Osteocyte (in vitro differentiated cells): Measurements from ENCODE around the gene C1orf159. TPM values are rescaled to one million over a fixed set of nuclear protein-coding genes. Genes with fewer than 3 reads are reported as not detected.

Source experiments
- DNase-seq: peaks from one replicate; pipeline ENCODE4 v3.0.0; 2021; ENCODE audit warnings: mixed read lengths; ENCODE audit not compliant: unreplicated experiment; ENCODE audit errors: extremely low spot score
- H3K27ac Mint-ChIP-seq: one replicate; pipeline ENCODE4 v1.8.0; 2021; ENCODE audit warnings: mild to moderate bottlenecking, mixed read lengths; ENCODE audit not compliant: unreplicated experiment
- H3K27me3 Mint-ChIP-seq: one replicate; pipeline ENCODE4 v1.8.0; 2021; ENCODE audit warnings: mixed read lengths; ENCODE audit not compliant: unreplicated experiment
- H3K36me3 Mint-ChIP-seq: one replicate; pipeline ENCODE4 v1.8.0; 2021; ENCODE audit warnings: mixed read lengths; ENCODE audit not compliant: unreplicated experiment
- H3K4me1 Mint-ChIP-seq: one replicate; pipeline ENCODE4 v1.8.0; 2021; ENCODE audit warnings: mixed read lengths; ENCODE audit not compliant: unreplicated experiment
- H3K4me3 Mint-ChIP-seq: one replicate; pipeline ENCODE4 v1.8.0; 2021; ENCODE audit warnings: mild to moderate bottlenecking, moderate library complexity, mixed read lengths; ENCODE audit not compliant: unreplicated experiment
- H3K9me3 Mint-ChIP-seq: one replicate; pipeline ENCODE4 v1.8.0; 2021; ENCODE audit warnings: mixed read lengths; ENCODE audit not compliant: unreplicated experiment
- total RNA-seq: library from RNA; stranded (reverse); gene quantifications from 2 replicates; pipeline ENCODE4 v1.2.1, GENCODE V29; 2021
- TF ChIP-seq, protein P1 (sequence below): fragments of 200-600 bp; sonication (generic); IDR thresholded peaks from 2 replicates; pipeline ENCODE4 v1.5.0; 2021; ENCODE audit warnings: antibody characterized with exemption, mild to moderate bottlenecking, moderate library complexity

C1orf159 gene
- total RNA-seq, 1 donor from 2014 or later, result 16.9 TPM

DNA sequence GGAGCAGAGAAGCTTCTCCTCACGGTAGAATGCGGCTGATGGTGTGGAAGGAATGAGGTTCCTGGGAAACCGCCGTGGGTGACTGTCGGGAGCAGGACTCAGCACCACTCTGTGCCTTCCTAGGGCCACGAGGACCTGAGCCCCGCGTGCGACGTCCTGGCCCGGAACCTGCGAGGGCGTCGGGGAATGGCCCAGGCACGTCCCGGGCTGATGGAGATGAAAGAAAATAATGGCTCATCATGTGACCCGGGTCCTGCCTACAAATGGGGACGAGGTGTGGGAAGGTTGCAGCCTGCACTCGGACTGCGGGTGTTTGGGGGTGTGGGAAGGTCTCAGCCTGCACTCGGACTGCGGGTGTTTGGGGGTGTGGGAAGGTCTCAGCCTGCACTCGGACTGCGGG lies 32.7 kb upstream of the C1orf159 start:
- no peak overlapping the region for H3K4me3 Mint-ChIP-seq
- peaks cover 3% of the 10 kb centered on the region for H3K4me1 Mint-ChIP-seq
- peaks cover 2% of the 10 kb centered on the region for H3K27me3 Mint-ChIP-seq
- no peaks in the 10 kb centered on the region for H3K36me3 Mint-ChIP-seq
- TF ChIP-seq, protein P1, sequence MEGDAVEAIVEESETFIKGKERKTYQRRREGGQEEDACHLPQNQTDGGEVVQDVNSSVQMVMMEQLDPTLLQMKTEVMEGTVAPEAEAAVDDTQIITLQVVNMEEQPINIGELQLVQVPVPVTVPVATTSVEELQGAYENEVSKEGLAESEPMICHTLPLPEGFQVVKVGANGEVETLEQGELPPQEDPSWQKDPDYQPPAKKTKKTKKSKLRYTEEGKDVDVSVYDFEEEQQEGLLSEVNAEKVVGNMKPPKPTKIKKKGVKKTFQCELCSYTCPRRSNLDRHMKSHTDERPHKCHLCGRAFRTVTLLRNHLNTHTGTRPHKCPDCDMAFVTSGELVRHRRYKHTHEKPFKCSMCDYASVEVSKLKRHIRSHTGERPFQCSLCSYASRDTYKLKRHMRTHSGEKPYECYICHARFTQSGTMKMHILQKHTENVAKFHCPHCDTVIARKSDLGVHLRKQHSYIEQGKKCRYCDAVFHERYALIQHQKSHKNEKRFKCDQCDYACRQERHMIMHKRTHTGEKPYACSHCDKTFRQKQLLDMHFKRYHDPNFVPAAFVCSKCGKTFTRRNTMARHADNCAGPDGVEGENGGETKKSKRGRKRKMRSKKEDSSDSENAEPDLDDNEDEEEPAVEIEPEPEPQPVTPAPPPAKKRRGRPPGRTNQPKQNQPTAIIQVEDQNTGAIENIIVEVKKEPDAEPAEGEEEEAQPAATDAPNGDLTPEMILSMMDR, result no peak
- no peak overlapping the region for H3K27ac Mint-ChIP-seq
- DNase-seq, result no peak
- H3K9me3 Mint-ChIP-seq, result peaks cover 12% of the 10 kb centered on the region

DNA sequence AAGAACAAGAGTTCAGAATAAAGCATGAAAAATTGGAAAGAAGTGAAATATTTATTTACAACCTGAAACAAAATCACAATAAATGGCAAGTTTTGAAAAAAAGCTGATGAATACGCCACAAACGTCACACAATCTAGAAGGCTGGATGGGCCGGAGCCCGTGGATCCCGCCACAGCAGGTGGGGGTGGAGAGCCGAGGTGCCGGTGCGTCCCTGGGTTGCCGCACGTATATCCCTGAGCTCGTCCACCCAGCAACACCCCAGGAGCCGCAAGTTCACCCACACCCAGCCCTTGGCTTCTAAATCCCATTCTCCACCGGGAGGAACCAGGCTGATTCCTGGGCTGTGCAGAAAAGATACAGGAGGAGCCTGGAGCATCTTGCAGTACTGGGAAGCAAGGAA lies 32.2 kb upstream of the C1orf159 start:
- no peak overlapping the region for H3K4me3 Mint-ChIP-seq
- TF ChIP-seq, protein P1, result no peak
- DNase-seq, result no peak
- H3K27ac Mint-ChIP-seq, result no peak overlapping the region
- H3K27me3 Mint-ChIP-seq, result peaks cover 2% of the 10 kb centered on the region
- no peaks in the 10 kb centered on the region for H3K36me3 Mint-ChIP-seq
- peaks cover 7% of the 10 kb centered on the region for H3K9me3 Mint-ChIP-seq
- H3K4me1 Mint-ChIP-seq, result peaks cover 3% of the 10 kb centered on the region

DNA sequence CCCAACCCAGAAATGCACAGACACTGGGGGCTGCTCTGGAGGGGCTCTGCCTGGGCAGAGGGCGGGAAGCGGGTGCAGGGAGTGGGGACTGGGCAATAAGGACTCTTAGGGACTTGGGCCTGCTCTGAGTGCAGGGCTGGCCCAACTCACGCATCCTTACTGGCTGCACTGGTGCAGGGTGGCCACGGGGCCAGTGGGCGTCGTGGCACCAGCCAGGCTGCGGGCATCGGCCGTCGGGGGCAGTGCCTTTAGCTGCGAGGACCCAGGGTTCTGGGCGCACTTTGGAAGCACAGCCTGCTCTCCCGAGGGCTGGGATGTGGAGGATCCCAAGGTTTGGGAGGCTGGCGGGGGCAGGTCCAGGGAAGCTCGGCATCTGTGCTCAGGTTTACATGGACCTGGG lies 30.7 kb upstream of the C1orf159 start:
- no peak for DNase-seq
- H3K9me3 Mint-ChIP-seq, result no peaks in the 10 kb centered on the region
- no peak overlapping the region for H3K4me3 Mint-ChIP-seq
- H3K27me3 Mint-ChIP-seq, result peaks cover 2% of the 10 kb centered on the region
- H3K4me1 Mint-ChIP-seq, result peaks cover 3% of the 10 kb centered on the region
- TF ChIP-seq, protein P1, result no peak
- H3K27ac Mint-ChIP-seq, result no peak overlapping the region
- no peaks in the 10 kb centered on the region for H3K36me3 Mint-ChIP-seq

DNA sequence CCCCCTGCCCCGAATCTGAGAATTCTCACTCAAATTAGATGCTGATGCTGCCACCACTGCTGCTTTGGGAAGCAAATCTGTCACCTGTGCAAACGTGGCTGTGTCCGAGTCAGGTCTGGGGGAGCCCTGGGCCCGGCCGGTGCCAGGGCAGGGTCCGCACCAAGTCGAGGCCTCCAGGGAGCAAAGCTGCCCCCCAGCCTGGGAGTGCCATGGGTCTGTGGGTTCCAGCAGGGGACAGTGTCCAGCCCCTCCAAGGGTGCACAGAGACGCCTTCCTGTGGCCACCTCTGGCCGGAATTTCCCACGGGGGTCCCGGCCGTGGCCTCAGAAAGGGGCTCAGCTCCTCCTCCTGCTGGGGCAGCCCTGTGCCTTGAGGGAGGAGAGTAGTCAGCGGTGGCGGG lies 30.1 kb upstream of the C1orf159 start:
- H3K4me1 Mint-ChIP-seq, result peaks cover 3% of the 10 kb centered on the region
- no peak overlapping the region for H3K4me3 Mint-ChIP-seq
- peaks cover 2% of the 10 kb centered on the region for H3K27me3 Mint-ChIP-seq
- TF ChIP-seq, protein P1, result no peak
- DNase-seq, result no peak
- no peak overlapping the region for H3K27ac Mint-ChIP-seq
- H3K36me3 Mint-ChIP-seq, result no peaks in the 10 kb centered on the region
- no peaks in the 10 kb centered on the region for H3K9me3 Mint-ChIP-seq

DNA sequence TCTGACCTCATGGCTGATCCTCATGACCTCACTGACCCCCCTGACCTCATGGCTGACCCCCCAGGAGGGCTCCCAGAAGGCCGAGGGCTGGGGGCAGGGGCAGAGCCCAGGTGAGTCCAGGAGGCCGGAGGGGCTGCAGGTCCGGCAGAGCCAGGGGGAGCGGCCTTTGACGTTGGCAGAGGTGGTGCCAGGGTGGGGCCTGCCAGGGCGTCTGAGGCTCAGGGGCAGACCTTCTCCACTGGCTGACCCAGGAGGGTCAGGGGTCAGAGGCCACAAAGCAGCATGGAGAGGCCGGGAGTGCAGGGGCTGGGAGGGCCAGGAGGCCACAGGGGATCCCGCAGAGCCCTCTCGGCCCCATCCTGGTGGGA lies 29.6 kb upstream of the C1orf159 start:
- Mint-ChIP-seq H3K4me3 (no peak overlapping the region), H3K27me3 (peaks cover 2% of the 10 kb centered on the region), H3K9me3 (no peaks in the 10 kb centered on the region), H3K27ac (no peak overlapping the region), H3K36me3 (no peaks in the 10 kb centered on the region), H3K4me1 (peaks cover 3% of the 10 kb centered on the region)
- DNase-seq, result no peak
- TF ChIP-seq, protein P1, result no peak
